Daoy (cell line): ENCODE measurements around the gene RHEBL1. TPM values are rescaled to one million over a fixed set of nuclear protein-coding genes. Genes with fewer than 3 reads are reported as not detected.
A peak's percentile ranks its signal among the peaks of the same experiment; 100 is the strongest.

Experiments
- DNase-seq: peaks from one replicate; pipeline ENCODE4 v3.0.0-alpha.2; 2015; ENCODE audit warnings: low read depth
- total RNA-seq: library from RNA; depleted of rRNA; stranded (reverse); fragments of >200 nt; shearing (Covaris generic); gene quantifications from 2 replicates; pipeline ENCODE4 v1.2.3, GENCODE V29; 2014

The RHEBL1 gene
- total RNA-seq, 1 experiment from 2014 or later, result 6.3 TPM

DNA sequence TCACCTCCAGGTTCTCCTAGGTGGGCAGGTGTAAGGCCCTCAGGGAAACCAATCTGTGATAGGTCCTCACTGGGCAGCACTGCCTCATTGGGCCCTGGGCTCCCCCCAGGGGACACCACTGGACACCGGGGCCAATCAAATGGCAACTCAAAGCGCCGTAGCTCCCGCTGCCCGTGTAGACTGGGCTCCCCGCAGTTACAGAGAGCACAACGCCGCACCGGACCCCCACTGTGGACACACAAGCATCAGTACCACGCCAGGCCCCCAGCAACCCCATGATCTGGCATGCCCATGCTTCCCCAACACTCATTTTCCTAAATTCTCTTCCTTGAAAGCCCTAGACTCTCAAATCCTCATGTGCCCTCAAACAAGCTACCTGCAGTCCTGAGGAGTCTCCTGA is 15.3 kb downstream of the RHEBL1 start:
- DNase-seq, result no peak

DNA sequence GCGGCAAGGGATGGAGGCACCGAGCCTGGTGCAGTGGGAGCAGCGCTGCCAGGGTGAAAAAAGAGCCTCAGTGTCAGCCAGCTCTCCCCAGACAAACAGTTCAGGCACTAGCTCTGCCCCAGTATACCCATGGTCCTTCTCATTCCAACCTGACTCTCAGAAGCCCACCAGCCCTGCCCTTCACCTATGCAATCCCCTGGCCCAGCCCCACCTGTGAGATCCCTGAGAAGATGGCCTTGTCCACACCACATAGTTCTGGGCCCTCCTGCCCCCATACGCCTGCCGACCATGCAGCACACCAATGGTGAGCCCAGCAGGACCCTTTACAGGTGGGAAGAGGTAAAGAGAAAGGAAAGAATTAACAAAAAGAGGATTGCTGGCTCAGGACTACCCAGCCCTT is 15.7 kb downstream of the RHEBL1 start:
- DNase-seq, result no peak

DNA sequence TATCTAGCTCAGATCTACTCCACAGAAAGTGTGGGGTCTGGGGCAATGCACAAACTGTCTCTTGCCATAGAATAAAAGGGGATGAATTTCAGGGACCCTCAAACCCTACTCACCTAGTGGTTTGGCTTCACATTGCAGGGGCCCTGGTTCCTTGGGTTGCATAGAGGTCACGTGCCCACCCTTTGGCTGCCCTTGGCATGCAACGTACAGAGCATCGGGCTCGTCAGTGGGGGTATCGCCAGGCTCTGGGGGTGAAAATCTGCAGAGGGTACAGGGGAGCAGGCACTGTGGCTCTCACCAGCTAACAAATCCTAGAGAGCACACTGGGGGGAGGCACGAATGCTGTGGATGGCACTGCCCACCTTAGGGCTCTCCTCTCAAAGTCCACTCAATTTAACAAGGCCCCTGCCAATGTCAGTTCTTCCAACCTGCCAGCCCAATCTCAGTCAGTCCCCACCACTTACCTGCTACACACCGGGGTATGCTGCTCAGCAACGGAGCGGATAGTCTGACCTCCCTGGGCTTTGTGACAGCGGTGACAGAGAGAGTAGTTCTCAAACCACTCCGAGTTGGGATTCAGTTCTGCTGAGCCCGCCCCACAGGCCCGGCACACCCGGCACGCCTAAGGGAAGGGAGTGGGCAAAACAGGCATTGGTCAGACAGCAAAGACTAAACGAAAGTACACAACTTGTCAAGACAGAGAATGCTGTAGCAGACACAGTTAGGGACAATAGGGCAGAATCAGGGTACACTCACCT is 17.1 kb downstream of the RHEBL1 start:
- DNase-seq, result no peak

DNA sequence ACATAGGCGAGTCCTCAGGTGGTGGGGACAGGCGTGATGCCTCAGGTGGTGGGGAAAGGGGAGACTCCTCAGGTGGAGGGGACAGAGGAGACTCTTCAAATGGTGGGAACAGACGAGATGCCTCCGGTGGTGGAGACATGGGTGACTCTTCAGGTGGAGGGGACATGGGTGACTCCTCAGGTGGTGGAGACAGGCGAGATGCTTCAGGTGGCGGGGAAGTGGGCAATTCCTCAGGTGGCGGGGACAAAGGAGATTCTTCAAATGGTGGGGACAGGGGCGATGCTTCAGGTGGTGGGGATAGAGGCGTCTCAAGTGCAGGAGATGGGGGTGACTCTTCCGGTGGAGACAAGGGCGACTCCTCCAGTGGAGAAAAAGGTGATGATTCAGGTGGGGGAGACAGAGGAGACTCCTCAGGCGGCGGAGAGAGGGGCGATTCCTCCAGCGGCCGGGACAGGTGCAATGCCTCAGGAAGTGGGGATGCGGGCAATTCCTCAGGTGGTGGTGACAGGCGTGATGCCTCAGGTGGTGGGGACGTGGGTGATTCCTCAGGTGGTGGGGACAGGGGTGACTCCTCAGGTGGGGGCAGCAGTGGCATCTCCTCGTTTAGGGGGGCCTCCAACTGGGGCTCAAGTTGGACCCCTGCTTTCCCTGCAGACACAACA is 17.9 kb downstream of the RHEBL1 start:
- DNase-seq, result no peak

DNA sequence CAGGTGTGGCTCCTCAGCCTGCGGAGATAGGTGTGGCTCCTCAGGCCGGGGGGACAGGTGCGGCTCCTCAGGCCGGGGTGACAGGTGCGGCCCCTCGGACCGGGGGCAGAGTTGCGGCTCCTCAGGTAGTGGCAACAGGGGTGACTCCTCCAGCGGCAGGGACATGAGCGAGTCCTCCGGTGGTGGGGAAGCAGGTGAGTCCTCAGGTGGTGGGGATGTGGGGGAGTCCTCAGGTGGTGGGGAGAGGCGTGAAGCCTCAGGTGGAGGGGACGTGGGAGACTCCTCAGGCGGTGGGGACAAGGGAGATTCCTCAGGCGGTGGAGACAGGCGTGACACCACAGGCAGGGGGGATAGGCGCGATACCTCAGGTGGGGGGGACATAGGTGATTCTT is 18.4 kb downstream of the RHEBL1 start:
- DNase-seq, result no peak

DNA sequence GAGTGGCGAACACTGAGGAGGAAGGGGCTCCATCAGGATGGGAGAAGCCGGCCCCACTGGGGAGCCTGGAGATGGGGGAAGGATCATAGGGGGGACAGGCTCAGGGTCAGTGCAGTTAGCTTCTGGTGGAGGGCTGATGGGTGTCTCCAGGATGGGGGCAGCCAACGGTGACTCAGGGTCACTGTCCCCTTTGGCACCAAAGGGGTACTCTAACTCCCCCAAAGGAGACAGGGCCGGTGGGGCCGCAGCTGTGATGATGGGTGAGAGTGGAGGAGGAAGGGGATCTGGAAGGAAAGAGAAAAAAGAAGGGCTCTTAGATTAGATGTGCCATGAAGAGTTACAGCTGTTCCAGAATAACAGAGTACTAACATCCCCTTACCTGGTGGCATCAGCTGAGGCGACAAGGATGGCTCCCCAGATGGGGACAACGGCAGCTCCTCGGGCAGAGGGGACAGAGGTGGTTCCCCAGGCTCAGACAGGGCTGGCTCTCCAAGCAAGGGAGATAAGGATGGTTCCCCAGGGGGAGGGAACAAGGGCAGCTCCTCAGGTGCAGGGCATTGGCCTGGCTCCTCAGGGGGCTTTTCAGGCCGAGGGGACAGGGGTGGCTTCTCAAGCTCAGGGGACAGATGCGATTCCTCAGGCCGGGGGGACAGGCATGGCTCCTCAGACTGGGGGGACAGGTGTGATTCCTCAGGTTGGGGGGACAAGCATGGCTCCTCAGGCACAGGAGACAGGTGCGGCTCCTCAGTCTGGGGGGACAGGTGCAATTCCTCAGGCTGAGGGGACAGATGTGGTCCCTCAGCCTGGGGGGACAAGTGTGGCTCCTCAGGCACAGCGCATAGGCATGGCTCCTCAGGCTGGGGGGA is 19.0 kb downstream of the RHEBL1 start:
- DNase-seq, result no peak

DNA sequence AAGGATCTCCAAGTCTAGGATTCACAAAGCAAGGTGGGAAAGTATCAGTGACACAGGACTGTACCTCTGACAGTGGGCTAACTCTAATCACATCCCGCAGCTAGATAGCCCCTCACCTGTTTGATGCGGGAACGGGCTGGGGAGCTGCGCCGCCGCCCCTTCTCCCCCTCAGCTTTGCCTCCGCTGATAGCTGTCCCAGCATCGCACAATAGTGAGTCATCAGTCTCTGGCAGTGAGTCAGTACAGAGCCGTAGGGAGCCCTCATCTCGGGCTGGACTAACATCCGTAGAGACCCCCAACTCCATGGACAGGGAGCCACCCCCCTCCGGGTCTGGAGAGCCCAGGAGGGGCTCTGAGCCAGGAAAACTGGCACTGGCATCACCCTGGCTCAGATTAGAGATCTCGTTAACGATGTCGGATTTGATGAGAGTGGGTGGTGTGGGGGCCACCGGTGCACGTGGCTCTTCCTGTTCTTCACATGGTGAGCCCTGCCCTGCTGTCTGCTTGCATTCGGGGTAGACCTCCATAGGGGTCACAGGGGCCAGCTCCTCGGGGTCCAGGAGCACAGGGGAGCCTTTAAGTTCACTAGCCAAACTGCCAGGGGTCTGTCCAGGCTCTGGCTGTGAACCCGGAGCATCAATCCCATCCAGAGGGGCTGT is 20.1 kb downstream of the RHEBL1 start:
- DNase-seq, result peak; percentile 77

DNA sequence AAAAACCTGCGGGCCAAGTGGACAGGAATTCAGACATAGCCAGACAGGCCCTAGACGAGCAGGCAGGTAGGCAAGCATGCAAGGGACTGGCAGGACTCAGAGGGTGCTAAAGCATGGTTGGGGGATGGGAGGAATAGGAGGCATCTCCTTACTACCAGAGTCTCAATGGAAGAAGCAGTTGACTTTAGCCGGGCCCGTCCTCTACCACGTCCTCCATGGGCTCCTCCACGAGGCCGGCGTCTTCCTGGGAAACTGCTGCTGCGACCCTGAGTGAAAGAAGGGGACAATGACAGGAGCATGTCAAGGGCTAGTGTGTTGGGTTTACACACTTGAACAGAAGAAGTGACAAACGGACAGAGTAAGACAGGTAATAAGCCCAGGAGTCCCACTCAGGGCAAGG is 20.8 kb downstream of the RHEBL1 start:
- no peak for DNase-seq

DNA sequence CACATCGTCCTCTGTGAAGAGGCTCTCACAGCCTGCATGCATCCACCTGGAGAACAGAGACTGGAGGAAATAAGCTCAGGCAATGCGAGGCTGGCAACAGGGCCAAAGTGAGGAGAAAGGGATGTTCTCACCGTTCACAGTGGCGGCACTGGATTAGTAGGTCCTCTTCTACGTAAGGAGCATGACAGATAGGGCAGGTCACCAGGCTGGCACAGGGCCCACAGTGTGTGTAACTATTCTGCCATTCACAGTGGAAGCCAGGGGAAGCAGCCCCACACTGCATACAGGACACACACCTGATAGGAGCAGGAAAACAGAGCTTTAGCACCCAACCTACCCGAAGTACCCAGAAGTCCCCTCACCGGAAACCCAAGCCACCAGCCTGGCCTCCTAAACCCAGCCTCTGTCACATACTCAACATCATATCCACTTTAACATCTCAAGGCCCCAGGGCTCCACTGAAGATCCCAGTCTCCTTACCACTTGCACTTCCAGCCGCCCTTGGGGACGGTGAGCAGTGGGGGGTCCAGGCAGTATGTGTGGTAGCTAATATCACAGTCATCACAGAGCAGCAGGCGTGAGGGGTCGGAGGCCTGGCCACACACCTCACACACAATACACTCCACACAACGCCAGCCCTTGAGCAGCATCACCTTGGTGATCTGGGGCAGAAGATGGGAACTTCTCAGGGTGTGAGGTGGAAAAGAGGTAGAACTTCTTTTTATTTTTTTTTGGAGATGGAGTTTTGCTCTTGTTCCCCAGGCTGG is 23.5 kb downstream of the RHEBL1 start:
- no peak for DNase-seq

DNA sequence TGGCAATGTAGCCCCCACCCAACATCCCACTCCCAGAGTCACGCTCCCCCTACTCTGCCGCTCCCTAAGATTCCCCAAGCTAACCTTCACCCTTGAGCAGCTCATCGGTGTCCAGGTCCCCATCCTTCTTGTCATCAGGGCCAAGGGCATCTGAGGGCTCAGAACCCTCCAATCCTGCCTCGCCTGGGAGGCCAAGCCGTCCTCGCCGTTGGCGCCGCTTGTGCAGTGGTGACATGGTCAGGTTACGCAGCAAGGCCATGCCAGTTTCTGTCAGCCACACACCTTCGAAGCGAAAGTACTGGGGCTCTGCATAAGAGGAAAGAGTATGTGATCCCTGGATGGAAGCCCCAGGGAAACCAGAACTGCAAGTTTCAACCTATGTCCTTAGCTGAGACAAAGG is 25.1 kb downstream of the RHEBL1 start:
- no peak for DNase-seq

DNA sequence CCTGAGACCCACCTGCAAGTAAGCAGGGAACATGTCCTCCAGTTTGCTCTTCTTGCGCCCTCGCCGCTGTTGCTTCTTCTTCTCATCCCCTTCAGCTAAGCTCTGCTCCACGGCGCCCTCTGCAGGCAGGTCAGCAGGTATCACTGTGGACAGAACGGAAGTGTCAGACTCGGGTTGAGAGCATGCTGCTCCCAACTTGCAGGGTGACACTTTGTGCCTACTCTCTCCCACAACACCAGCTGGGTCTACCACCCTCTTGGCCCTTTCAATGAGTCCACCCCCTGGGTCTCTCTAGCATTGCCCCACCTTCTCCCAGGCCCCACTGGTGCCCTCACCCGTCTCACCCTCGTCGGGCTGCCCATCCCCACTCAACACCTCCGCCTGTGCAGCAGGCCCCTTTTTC is 25.9 kb downstream of the RHEBL1 start:
- peak; percentile 67 for DNase-seq

DNA sequence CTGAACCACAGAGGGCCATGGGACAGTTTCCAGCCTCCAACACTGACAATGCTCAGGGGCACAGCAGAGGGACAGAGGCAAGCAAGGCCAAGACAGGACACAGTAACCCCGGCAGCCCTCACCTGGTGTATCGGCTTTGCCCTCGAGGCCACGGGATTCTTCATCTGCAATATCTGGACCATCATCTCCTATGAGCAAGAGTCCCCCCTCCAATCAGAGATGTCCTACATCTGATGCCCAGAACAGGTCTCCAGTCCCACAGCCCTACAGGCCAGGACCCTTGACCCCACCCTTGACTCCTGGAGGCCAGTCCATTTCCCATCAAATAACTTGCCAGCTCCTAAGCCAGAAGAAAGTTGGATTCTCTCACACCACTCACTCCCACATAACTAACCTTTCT is 26.5 kb downstream of the RHEBL1 start:
- DNase-seq, result no peak

DNA sequence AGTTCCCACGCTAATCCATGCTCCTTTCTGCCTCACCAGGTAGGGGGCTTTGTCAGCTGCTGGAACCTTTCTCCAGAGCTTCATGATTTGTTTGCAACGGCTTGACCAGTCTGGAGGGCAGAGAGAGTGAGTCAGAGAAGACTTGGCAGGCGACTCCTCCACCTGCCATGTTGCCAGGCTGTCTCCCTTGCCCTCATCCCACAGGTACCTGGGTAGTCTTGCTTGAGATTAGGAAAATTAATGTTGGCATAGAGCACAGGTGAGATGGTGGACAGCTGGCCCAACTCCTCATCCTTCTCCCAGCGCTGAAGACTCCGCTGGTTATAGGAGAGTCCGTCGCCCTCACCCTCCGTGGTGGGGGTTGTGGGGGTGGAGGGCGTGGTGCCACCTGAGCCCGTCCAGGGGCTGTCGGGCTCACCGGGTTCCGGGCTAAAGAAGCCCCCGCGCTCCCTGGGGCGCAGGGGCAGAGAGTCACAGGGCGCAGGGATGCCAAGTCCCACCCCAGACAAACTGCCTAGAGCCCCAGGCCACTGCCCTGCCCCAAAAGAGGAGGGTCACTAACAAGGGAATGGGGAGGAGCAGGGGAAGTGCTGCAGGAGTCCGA is 27.8 kb downstream of the RHEBL1 start:
- no peak for DNase-seq

DNA sequence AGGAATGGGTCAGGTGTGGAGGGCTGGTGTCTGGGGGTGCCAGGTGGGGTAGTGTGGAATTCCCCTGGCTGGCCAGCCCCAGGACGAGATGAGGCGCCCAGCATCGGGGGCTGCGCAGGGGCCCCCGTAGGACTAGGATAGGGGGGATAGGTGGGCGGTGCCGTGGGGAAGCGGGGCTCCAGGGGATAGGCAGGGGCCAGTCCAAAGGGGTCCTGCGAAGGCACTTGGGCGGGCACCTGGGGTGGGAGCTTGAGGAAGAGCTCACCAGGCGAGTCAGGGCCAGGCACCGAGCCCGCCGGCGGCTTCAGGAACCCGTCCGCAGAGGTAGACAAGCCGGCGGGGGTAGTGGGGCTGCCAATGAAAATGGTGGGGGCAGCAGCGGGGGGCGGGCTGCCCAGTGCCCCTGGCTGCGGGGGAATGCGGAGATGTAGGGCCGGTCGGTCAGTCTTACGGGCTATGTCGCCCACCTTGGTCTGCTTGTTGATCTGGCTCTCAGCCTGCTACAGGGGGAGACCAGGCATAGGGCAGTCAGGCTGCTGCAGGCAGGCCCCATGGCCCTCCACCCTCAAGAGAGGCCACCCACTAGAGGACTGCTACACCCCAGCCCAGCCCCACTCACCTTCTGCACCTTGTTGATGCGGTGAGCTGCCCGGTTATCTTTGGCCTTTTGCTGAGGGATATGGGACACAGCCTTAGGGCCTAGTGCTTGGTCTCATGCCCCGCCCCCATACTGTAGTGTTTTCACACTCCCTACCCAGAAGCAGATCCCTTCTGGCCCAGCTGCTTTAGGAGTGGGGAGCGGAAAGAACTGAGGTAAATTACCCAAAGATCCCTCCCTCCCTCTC is 28.5 kb downstream of the RHEBL1 start:
- DNase-seq, result no peak

DNA sequence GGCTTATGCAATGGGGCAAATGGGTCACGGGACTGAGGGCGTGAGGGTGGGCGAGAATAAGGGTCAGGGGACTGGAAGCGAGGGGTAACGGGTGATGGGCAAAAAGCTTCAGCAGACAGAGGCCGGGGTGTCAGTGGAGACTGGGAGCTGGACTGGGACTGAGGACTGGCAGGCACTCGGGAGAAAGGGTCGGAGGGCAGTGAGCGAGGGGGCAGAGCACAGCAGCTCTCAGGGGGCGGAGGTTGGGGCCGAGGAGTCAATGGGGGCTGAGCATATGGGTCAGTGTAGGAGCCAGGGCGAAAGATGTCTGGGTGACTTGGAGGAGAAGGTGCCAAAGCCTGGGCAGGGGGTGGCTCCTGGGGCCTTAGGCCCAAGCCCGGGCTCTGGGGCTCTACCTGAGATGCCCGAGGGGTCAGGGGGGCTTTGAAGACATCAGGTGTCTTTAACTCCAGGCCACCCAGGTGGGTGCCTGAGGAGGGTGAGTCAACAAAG is 29.4 kb downstream of the RHEBL1 start:
- no peak for DNase-seq

DNA sequence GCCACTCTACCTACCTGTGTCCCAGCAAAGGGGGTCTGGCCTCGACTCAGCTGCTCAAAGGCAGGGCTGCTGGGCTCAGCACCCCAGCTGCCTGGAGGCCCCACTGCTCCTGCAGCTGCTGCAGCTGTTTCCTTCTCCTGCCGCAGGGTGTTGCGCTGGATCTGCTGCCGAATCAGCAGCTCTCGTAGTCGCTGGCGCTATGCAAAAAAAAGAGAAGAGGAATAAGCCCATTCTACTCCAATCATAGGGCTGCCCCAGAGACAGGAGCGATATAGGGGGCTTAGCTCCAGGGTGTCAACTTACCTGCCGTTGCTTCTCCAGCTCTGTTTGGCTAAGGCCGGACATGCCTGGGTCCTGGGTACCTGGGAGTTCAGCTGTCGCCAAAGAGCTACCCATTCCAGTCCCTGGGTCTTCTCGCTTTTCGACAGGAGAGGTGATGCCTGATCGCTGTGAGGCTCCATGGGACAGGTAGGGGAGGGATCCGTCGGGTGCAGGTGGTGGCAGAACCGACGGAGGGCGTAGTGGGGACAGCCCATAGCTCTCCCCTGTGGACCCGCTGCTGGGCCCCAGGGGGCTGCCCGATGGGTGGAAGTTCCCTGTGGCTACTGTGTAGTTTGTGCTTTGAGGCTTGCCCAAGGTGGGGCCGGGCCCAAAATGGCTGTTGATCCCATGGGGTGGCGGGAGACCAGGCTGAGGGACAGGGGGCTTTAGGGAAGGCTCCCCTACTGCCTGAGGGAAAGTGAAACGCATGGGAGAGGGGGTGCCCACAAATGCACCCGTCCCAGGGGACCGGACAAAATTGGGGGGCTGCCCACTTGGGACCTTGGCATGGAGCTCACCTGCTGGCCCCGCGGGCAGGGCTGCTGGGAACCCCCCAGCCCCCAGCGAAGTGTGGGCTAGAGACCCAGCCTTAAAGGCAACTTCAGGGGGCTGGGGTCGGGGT is 30.1 kb downstream of the RHEBL1 start:
- DNase-seq, result no peak

DNA sequence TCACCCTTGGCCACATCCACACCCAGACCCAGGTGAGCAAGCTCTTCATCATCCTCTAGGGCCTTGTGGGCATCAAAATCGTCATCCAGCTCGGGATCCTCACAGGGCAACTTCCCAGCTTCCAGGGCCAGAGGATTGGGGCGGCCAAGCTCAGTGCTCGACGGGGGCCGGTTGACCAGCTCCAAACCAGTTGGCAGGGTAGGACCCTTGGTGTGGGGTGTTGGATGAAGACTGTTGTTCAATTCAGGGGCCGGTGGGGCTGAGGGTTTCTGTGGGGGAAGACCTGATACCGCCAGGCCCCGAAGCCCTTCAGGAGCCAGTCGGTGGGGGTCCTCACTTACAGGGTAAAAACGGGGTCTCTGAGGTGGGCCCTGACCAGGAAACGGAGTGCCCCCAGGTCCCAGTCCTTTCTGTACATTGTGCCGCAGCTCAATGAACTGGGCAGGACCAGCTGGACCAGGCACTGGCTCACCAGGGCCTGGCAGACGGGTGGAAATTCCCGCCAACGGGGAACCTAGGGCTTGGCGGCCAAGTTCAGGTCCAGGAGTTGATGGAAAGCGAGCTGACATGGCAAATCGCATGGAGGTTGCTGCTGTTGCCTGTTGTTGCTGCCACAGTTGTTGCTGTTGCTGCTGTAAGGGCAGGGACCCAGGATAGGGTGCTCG is 31.4 kb downstream of the RHEBL1 start:
- no peak for DNase-seq

DNA sequence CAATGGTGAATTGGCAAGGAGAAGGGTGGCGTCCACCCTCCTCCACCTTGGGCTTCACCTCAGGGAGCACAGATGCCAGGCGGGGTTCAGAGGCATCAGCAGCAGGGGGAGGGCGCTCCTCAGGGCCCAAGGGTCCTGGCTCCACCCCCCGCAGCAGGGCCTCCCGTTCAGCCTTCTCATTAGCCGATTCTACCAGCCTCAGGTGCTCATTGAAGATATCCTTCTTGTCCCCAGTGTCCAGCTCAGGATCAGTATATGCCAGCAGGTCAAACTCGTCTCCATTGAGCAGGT is 31.9 kb downstream of the RHEBL1 start:
- no peak for DNase-seq
